Posterior cingulate gyrus (tissue), 11 donors: ENCODE data around the gene STK11.

Source experiments
- DNase-seq, 10 donors: peaks; one replicate each; pipeline versions ENCODE4 v3.0.0 to v3.0.0-alpha.2; 2020 to 2021; ENCODE audit warnings: mixed read lengths in 3 of 10
- intact Hi-C: fragments of 100-400 bp; cut with DNase I; formaldehyde crosslinking; loops from one replicate; pipeline ENCODE4 v1.15.1; 2023

The STK11 gene

DNA sequence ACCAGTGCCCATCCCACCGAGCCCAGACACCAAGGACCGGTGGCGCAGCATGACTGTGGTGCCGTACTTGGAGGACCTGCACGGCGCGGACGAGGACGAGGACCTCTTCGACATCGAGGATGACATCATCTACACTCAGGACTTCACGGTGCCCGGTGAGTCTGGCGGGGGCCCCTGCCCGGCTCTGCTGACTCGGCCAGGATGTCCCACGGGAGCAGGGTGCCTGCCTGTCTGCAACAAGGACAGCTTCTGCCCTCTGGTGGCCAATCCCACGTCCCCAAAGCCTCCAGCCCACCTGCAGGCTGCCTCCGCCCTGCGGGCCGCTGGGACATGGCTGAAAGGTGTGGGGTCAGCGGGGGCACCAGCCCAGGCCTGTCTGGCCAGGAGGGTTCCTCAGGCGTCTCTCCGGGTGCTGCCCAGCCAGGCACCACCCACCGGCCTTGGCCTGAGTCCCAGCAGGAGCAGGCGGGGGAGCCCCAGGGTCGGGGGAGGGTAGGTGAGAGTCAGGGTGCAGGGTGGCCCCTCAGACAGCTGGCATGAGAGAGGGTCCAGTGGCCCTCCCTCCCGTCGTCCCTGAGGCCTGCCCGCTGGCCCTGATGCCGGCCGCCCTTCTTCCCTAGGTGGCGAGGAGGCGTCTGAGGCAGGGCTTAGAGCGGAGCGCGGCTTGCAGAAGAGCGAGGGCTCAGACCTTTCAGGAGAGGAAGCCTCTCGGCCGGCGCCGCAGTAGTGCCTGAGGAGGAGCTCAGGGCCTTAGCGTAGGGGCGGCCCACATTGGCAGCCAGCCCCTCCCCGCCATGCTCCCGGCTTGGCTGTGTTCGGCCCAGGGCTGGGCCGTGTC is 17.7 kb downstream of the STK11 start:
- DNase-seq = no peak
- intact Hi-C loops = no loop called here

DNA sequence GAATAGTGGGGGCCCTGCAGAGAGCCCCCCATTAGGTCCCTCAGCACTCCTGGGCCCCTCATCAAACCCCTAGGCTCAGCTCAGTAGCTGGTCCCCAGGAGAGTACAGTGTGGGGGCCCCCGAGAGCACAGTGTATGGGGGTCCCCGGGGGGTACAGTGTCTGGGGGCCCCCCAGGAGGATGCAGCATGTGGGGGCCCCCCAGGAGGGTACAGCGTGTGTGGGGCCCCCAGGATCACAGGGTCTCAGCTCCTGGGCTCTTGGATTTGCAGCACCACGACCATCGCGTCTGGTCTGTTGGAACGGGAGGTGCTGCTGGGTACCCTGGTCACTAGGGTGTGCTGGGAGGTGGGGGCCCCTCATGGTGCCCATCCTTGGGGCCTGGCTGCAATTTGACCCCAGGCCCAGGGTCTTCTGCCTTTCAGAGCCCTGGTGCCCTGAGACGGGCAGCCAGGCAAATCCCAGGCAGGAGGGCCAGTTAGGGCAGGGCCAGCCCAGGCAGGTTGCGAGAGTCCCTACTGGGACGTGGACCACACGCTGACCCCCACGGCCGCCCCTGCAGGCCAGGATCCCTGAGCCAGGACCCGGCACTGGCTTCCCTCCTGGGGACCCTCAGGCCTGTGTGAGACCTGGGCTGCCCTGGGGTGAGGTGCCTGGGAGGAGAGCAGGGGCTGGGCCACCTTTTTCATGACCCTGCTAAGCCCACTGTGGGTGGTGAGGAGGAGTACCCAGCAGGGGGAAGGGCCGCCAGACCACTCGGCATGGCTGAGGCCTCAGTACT is 18.7 kb downstream of the STK11 start:
- DNase-seq = no peak
- intact Hi-C loops = no loop called here

DNA sequence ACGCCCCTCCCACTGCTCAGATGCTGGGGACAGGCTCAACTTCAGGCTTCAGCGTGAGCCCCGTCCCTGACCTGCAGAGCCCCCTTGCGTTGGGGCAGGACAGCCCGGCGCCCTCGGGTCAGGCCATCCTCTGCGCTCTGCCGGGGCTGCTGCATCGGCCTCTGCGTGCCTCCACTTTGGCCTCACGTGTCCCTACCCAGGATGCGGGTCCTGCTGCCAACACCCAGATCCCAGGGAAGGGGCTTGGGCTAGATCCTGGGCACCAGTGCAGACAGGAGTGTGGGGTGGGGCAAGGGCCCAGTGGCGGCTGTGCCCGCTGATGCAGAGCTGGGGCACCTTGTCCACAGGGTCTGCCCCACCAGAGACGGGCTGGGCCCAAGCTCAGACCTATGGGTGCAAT is 19.3 kb downstream of the STK11 start:
- DNase-seq = no peak
- intact Hi-C loops = no loop called here

DNA sequence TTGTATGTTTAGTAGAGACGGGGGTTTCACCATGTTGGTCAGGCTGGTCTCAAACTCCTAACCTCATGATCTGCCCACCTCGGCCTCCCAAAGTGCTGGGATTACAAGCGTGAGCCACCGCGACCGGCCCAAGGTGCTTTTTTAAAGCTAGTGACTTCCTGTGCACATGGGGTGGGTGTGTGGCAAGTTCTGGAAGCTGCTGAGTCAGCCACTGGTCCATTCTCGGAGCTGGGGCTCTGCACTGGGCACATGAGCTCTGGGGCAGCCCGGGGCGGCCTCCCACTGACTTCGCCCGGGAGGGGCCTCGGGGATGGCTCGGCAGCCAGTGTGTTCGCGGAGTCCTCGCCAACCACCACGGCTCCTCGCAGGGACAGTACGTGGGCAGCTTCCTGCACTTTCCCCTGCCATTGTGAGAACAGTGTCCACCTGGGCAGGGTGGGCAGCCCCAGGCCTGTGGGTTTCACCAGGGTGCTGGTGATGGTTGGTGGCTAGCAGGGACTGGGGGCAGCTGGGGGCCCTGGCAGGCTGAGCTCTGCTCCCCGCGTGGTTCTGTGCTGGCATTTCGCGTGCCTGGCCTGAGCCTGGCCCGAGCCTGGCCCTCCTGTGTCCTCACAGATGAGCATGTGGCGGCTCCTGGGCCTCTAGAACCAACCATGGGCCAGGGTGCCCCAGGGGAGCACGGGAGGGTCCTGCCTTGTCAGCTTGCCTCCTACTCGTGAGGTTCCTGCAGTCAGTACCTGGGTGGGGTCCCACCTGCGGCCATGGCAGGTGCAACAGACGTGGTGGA is 20.1 kb downstream of the STK11 start:
- intact Hi-C loops = no loop called here
- no peak for DNase-seq

DNA sequence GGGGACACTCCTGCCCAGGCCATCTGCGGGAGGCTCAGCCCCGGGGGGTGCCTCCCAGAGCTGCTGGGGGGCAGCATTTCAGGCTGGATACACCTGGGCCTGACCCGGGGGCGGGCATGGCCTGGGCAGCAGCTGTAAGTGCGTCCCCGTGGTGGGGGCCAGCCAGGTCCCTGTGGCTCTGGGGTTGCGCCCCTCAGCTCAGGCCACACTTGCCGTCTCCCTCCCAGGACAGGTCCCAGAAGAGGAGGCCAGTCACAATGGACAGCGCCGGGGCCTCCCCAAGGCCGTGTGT is 20.6 kb downstream of the STK11 start:
- intact Hi-C loops = no loop called here

DNA sequence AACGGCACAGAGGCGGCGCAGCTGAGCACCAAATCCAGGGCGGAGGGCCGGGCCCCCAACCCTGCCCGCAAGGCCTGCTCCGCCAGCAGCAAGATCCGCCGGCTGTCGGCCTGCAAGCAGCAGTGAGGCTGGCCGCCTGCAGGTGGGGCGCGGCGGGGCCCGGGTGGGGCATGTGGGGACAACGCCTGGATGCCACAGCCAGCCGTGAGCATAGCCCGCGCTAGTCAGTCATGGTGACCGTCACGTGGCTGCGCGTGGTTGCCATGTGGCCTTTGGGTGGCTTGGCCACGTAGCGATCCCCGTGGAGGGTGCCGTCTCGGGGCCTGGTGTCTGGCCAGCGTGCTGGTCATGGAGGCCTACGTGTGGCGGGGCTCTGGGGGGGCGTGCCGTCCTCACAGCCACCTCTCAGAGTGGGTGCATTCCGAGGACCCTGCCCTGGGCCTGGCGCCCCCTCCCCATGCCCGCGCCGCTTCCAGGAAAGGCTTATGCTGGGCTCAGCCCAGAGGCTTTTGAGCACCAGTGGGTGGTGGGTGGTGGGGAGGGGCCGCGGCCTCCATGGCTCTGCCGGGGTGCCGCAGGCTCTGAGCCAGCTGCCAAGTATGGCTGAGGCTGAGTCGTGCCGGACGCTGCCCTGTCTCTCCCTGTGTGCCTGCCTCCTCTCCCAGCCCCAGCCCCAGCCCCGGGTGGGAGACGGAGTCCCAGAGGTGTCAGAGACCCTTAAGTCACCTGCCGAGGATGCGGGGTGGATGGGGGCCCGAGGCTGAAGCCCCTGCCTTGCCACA is 21.1 kb downstream of the STK11 start:
- intact Hi-C loops = no loop called here
- DNase-seq = peak in 1 of 10 donors; percentile 84

More for the DNA sequence above, 20.6 kb downstream of the STK11 start:
- no peak for DNase-seq

DNA sequence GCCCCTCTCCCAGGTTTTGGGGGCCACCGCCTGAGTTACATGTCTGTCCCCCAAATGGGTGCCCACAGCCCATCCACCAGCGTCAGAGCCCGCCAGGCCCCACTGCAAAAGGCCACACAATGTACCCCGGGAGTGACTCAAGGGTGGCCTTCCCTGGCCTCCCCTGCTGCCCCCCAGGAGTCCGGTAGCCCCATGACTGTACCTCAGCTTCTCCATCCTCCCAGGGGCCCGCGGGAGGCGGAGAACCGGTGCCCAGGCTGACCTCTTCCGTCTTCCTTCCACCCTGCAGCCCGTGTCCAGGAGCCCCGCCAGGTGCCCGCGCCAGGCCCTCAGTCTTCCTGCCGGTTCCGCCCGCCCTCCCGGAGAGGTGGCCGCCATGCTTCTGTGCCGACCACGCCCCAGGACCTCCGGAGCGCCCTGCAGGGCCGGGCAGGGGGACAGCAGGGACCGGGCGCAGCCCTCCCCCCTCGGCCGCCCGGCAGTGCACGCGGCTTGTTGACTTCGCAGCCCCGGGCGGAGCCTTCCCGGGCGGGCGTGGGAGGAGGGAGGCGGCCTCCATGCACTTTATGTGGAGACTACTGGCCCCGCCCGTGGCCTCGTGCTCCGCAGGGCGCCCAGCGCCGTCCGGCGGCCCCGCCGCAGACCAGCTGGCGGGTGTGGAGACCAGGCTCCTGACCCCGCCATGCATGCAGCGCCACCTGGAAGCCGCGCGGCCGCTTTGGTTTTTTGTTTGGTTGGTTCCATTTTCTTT is 21.9 kb downstream of the STK11 start:
- intact Hi-C loops = no loop called here
- no peak for DNase-seq

DNA sequence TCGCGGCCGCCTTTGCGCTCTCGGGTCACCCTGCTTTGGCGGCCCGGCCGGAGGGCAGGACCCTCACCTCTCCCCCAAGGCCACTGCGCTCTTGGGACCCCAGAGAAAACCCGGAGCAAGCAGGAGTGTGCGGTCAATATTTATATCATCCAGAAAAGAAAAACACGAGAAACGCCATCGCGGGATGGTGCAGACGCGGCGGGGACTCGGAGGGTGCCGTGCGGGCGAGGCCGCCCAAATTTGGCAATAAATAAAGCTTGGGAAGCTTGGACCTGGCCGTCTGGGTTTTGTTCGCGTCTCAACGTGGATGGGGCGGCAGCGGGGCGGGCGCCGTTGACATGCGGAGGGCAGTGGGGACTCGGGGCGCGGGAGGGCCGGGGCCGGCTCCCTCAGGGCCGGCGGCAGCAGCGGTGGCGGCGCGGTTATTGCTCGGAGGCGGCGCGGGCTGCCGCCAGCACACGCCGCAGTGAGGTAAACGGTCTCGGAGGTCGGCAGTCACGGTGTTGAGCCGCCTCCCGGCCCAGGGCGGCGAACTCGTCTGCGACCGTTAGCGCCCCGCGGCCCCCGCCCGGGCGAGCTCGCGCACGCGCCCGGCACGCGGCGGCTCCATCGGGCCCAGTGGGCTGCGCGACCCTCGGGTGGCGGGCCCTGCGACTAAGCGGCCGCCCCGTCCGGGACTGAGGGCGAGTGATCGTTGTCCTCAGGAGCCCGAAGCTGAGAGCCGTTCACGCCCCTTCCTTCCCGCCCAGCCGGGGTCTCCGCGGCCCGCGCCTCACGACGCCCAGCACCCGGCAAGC is 22.8 kb downstream of the STK11 start:
- DNase-seq = no peak
- intact Hi-C loops = no loop called here

DNA sequence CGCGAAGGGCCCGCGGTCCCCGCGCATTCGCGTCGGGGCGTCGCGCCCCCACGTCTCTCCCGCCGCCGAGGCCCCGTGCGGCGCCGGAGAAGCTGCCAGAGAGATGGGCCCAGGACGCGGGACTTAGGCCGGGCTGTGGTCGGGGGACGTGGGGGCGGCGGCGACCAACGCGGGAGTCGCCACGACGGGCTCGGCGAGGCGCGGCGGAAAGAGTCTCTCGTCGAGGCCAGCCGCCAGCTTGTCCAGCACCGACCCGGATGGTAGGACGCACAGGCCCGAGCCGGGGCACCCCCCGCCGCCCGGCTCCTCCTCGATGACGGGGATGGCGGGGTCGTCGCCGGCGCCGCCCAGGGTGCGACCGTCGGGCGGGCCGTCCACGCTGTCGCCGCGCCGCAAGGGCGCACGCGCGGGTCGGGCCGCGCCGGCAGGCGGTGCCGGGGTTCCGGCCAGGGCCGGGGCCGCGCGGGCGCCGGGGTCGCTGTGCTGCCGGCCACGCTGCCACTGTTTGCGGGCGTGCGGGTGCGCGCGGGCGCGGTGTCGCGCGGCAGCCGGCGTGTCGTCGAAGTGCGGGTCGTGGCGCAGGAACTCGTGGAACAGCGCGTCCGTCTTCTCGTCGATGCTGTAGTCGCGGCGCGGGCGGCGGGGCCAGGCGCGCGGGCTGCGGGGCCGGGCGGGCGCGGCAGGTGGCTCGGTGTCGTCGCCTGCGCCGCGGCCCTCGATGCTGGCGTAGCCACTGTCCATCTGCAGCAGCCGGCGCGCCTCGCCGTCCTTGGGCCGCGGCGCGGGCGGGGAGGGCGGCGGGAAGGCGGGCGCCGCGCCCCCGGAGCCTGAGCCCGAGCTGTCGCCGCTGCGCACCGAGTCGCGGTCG is 23.7 kb downstream of the STK11 start:
- intact Hi-C loops = no loop called here

DNA sequence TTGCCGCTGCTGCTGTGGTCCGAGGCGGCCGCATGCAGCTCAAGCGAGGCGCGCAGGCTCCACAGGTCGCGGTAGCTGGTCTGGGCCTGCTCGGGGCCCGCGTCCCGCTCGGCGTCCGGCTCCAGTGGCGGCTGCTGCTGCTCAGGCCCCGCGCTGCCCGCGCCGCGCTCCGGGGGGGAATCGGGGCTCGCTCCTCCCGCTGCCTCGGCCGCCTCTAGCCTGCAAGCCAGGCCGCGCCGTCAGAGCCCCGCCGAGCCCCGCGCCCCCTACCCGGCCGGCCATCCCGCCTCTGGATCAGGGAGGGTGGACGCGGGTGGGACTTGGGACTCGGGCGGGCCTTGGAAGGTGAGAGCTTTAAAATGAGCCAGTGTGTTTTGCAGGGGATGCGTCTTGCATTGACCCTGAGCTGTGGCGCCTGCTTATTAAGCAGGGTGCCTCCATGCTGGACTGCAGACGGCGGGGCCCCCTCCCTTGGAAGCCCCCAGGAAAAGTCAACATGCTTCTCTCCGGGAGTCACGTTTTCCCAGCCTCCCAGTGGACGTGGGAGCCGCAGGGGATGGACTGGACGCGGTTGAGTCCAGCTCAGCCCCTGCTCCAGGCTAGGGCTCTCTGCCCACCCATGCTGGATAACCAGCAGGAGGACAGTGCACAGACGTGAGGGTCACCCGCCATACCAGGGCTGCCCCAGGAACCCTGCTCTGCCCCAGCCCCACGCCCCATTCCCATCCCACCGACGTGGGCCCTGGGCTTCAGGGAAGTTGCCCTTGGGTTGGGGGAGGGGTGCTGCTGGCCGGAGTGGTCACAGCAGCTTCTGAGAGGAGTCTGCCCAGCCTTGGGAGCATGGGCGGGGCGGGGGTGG is 24.6 kb downstream of the STK11 start:
- intact Hi-C loops = no loop called here
- no peak for DNase-seq

More for the DNA sequence above, 23.7 kb downstream of the STK11 start:
- no peak for DNase-seq

DNA sequence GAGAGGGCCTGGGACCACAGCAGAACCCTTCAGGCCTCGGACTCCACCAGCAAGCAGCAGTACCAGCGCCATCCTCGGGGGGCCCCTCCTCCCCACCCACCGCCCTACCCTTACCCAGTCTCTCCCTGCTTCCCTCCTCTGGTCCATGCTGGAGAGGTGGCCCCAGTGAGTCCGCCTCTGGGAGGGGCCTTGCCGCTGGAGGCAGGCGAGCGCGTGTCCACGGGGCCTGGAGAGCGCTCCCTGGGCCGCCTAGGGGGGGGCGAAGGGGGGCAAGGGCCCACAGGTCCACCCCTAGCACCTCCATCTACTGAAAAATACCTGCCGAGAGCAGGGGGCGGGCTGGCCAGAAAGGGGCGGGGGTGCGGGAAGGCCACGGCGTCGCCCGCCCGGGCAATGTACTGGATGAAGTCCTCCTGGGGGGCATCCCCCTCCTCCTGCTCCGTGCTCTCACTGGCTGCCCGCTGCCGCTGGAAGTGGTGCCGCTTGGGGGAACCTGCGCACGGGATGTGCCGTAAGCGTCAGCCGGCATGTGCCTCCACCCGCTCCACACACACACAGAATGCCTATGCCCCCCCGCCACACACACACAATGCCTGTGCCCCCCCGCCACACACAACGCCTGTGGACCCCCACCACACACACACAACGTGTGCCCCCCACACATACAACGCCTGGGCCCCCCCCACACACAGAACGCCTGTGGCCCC is 25.4 kb downstream of the STK11 start:
- peak in 1 of 10 donors; percentile 87 for DNase-seq
- intact Hi-C loops = no loop called here

DNA sequence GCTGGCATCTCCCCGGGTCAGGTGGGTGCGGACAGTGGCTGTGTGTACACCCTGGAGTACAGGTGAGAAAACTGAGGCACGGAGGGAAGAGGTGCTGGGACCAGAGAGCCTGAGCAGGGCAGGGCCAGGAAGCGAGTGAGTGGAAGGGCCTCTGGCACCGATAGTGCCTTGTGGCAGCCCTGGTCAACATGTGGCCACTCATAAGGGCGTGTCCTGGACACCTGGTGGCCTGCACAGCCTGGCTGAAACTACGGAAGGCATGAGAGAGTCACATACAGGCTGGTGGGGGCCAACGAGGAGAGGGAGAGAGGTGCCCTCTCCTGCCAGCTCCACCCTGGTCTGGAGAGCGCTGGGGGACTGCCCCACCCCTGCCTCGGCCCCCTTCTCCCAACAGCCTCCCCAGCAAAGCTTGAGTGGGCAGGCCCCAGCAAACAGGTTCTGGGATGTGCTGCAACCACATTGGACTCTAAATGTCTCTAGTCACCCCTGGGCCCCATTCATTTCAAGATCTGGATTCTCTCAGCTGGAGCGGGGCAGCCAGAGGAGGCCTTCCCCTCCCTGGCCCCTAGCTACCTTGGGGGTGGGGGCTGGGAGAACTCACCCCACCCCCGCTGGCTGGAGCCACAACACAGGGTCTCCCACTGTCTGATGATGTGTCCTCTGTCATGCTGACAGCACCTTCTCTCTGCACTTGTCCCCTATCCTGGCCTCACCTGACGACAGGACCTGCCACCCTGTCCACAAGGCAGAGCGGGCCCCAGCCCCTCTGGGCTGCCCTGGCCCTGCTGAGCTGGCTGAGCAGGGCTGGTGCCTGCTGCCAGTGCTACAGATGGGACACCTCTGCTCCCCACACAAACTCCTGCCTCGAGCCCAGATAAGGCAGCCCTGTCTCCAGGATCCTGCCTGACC is 26.4 kb downstream of the STK11 start:
- intact Hi-C loops = no loop called here
- DNase-seq = no peak

DNA sequence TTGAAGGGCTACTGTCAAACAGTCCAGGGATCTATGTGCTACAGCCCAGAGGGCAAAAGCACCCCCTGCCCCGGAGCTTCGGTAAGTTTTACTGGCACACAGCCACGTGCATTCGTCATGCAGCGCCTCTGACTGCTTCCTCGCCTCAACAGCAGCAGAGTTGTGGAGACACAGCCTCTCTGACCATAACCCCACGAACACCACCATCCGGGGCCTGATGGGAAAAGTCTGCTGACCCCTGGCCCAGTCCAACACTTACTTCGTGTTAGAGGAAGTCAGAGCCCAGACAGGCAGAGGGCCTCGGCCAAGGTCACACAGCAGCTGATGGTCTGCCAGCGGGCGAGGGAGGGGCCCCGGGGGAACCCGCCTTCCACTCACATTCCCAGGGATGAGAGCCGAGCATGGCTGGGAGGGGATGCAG is 27.1 kb downstream of the STK11 start:
- peak in 1 of 10 donors; percentile 86 for DNase-seq
- intact Hi-C loops = no loop called here

DNA sequence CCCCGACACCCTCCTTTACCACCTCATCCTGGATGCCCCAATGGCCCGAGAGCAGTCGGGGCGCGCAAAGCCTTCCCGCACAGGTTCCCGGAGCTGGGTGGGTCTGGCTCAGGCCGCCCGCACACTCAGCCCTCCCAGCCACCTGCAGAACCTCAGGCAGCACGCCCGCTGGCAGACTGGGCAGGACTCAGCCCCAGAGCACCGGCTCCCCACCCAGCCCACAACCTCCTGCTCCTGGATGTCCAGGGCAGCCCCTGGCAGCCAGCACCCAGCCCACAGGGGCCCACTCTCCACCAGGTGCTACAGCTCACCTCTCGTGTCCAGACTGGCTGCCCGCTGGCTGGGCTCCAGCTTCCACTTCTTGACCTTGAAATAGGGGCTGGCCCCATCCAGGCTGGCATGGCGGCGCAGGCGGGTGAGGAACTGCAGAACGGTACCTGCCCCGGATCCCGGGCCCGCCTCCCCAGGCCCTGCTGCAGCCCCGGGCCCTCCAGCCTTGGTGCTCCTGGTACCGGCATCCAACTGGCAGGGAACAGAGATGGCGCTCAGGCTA is 27.6 kb downstream of the STK11 start:
- intact Hi-C loops = no loop called here
- DNase-seq = peak in 1 of 10 donors; percentile 83
